K562 (cell line): Measurements from ENCODE around the gene RPS6KA4. TPM values are rescaled to one million over a fixed set of nuclear protein-coding genes. Genes with fewer than 3 reads are reported as not detected.
A peak's percentile ranks its signal among the peaks of the same experiment; 100 is the strongest.

Experiments
- ARNT ChIP-seq, 2 experiments: fragments of 450-650 bp; IDR thresholded peaks; 2 replicates each; pipeline ENCODE4 v1.6.1; 2016; ENCODE audit warnings: mild to moderate bottlenecking in 1 of 2
- CBFA2T3 ChIP-seq: fragments of 450-650 bp; IDR thresholded peaks from 2 replicates; pipeline ENCODE4 v1.6.1; 2017
- E2F6 ChIP-seq, 2 experiments: IDR thresholded peaks; 2 replicates each; pipeline ENCODE4 v1.6.1; 2011; ENCODE audit warnings: borderline replicate concordance in 1 of 2, control low read depth in 1 of 2, low read depth in 1 of 2, low read length in 1 of 2, mild to moderate bottlenecking in 1 of 2, mixed read lengths in 1 of 2, moderate library complexity in 1 of 2; ENCODE audit not compliant: insufficient read depth in 1 of 2, insufficient read length in 1 of 2, poor library complexity in 1 of 2, severe bottlenecking in 1 of 2; ENCODE audit errors: extremely low read depth in 1 of 2
- FOXP1 ChIP-seq: sonication (generic); formaldehyde crosslinking; IDR thresholded peaks from 2 replicates; pipeline ENCODE4 v1.8.0; 2022; ENCODE audit warnings: mild to moderate bottlenecking, missing genetic modification reagents
- MNT ChIP-seq, 2 experiments: fragments of 450-650 bp; conservative IDR thresholded peaks; 2 replicates each; pipeline ENCODE4 v1.6.1; 2017; ENCODE audit warnings: mild to moderate bottlenecking in 2 of 2, moderate library complexity in 2 of 2
- MYC ChIP-seq, 2 experiments: fragments of 250-450 bp in 1 of 2; sonication (Bioruptor Pico) in 1 of 2; IDR thresholded peaks; 2 replicates each; pipeline versions ENCODE4 v1.5.1 to v1.6.1; 2012 to 2021; ENCODE audit warnings: low read depth in 2 of 2, borderline replicate concordance in 1 of 2, improper control_type of control experiment in 1 of 2, low read length in 1 of 2, mild to moderate bottlenecking in 1 of 2, moderate library complexity in 1 of 2
- PREB ChIP-seq: sonication (generic); formaldehyde crosslinking; IDR thresholded peaks from 2 replicates; pipeline ENCODE4 v1.8.1; 2023; ENCODE audit warnings: mild to moderate bottlenecking, missing genetic modification reagents
- SMARCA5 ChIP-seq: fragments of 450-650 bp; IDR thresholded peaks from 2 replicates; pipeline ENCODE4 v1.6.1; 2016
- TCF3 ChIP-seq: sonication (generic); formaldehyde crosslinking; IDR thresholded peaks from 2 replicates; pipeline ENCODE4 v1.4.0; 2020; ENCODE audit warnings: mild to moderate bottlenecking, missing genetic modification reagents
- THAP12 ChIP-seq: fragments of 250-450 bp; sonication (Bioruptor Pico); IDR thresholded peaks from 2 replicates; pipeline ENCODE4 v1.9.0; 2021; ENCODE audit warnings: mild to moderate bottlenecking, inconsistent platforms
- ZC3H8 ChIP-seq: fragments of 450-650 bp; IDR thresholded peaks from 2 replicates; pipeline ENCODE4 v1.6.1; 2017
- ZHX1 ChIP-seq: fragments of 150-350 bp; conservative IDR thresholded peaks from 2 replicates; pipeline ENCODE4 v1.6.1; 2014; ENCODE audit warnings: low read length
- ZNF280A ChIP-seq: fragments of 450-650 bp; IDR thresholded peaks from 2 replicates; pipeline ENCODE4 v1.6.1; 2018; ENCODE audit warnings: mild to moderate bottlenecking, low read depth; ENCODE audit not compliant: partially characterized antibody
- ZNF76 ChIP-seq: fragments of 250-450 bp; sonication (Bioruptor Pico); IDR thresholded peaks from 2 replicates; pipeline ENCODE4 v1.4.0; 2020; ENCODE audit warnings: mild to moderate bottlenecking, moderate library complexity, borderline replicate concordance
- polyA plus RNA-seq, 8 experiments: library from polyadenylated mRNA; depleted of rRNA in 4 of 8; stranded (reverse) in 5 of 8; unstranded in 3 of 8; fragments of >200 nt; fragmentation: Nextera tagmentation in 2 of 8; fragmentation: Illumina TruSeq in 1 of 8; extraction: Ambion mirVana in 2 of 8; extraction: Trizol in 1 of 8; gene quantifications; 2 replicates each; pipeline versions ENCODE4 v1.2.1 to v1.2.3, GENCODE V29; 2011 to 2014; ENCODE audit warnings: inconsistent platforms in 1 of 8, missing spikeins in 1 of 8
- total RNA-seq, 7 experiments: library from RNA; depleted of rRNA in 6 of 7; stranded (reverse); fragments of >200 nt in 6 of 7; fragmentation: Illumina TruSeq in 2 of 7; extraction: Trizol in 2 of 7; gene quantifications; 2 replicates each; pipeline versions ENCODE4 v1.2.1 to v1.2.3, GENCODE V29; 2011 to 2021; ENCODE audit warnings: low replicate concordance in 1 of 7

Gene RPS6KA4
- total and polyA plus RNA-seq, 9 of the 15 experiments (the other 6 are each of a cell fraction or from before 2014, with no cell fraction given) = 0.15 to 23.8 (median 9.8) TPM

GRCh38 chr11:64355078-64355940, 3.7 kb upstream of the RPS6KA4 start (continued):
- TF ChIP-seq PREB = no peak
- peak in 1 of 2 experiments; percentile 15 for TF ChIP-seq E2F6 (IDR thresholded peaks at IDR 0.05; ENCODE audit: borderline replicate concordance in 1 of 2, extremely low read depth in 1 of 2, insufficient read depth in 1 of 2, insufficient read length in 1 of 2, low read depth in 1 of 2, low read length in 1 of 2, poor library complexity in 1 of 2, severe bottlenecking in 1 of 2)
- TF ChIP-seq CBFA2T3 = peak; percentile 15; the same call in 1 of the 2 replicates
- TF ChIP-seq THAP12 (CRISPR knock-in tag) = peak; percentile 62; the same call in 1 of the 2 replicates
- peak; percentile 44; the same call in 1 of the 2 replicates for TF ChIP-seq ZNF76
- peak; percentile 77; the same call in 1 of the 2 replicates for TF ChIP-seq FOXP1 (CRISPR knock-in tag)
- TF ChIP-seq ZC3H8 = 0 out of 2 replicates have a peak, but pooled peaks have one; percentile 11
- TF ChIP-seq ZHX1 = 0 out of 2 replicates have a peak, but pooled peaks have one; percentile 33
- peak; percentile 75; the same call in 1 of the 2 replicates for TF ChIP-seq MYC (IDR thresholded peaks at IDR 0.05; ENCODE audit: low read depth, low read length)
- no peak; the same call in 1 of the 2 replicates for TF ChIP-seq MYC (CRISPR knock-in tag; IDR thresholded peaks at IDR 0.05; ENCODE audit: borderline replicate concordance, low read depth)
- TF ChIP-seq MNT (conservative IDR thresholded peaks at IDR 0.05) = peak in 1 of 2 experiments; percentile 67; a peak in 2 of 4 replicates
- peak; percentile 18; the same call in 1 of the 2 replicates for TF ChIP-seq TCF3
- TF ChIP-seq SMARCA5 = peak; percentile 75
- no peak for TF ChIP-seq ZNF280A
- peak in 1 of 2 experiments; percentile 25; a peak in 1 of 4 replicates for TF ChIP-seq ARNT (IDR thresholded peaks at IDR 0.05)
